Lower lobe of right lung (tissue), 2 donors: ENCODE results near the gene TMEM132A. TPM values are rescaled to one million over a fixed set of nuclear protein-coding genes. Genes with fewer than 3 reads are reported as not detected.
A peak's percentile ranks its signal among the peaks of the same experiment; 100 is the strongest.

Experiments
- ATAC-seq, 2 donors: fragments of 200-7000 bp; cut with Tn5 transposase; one replicate each; pipeline ENCODE4 v1.9.1; 2020 to 2022; ENCODE audit warnings: mild to moderate bottlenecking in 2 of 2, moderate library complexity in 2 of 2
- DNase-seq: peaks from one replicate; pipeline ENCODE4 v3.0.0-alpha.2; 2020
- H3K27ac ChIP-seq: fragments of 200-600 bp; one replicate; pipeline ENCODE4 v1.8.0; 2022
- H3K27me3 ChIP-seq: fragments of 200-600 bp; one replicate; pipeline ENCODE4 v1.8.0; 2022; ENCODE audit warnings: low read depth
- H3K36me3 ChIP-seq: fragments of 200-600 bp; one replicate; pipeline ENCODE4 v1.8.0; 2022; ENCODE audit warnings: mild to moderate bottlenecking
- H3K4me1 ChIP-seq: fragments of 200-600 bp; one replicate; pipeline ENCODE4 v1.8.0; 2022
- H3K4me3 ChIP-seq: fragments of 200-600 bp; one replicate; pipeline ENCODE4 v1.8.0; 2022; ENCODE audit warnings: mild to moderate bottlenecking
- H3K9me3 ChIP-seq: fragments of 200-600 bp; one replicate; pipeline ENCODE4 v1.8.0; 2022
- CTCF ChIP-seq: fragments of 200-600 bp; IDR thresholded peaks from one replicate; pipeline ENCODE4 v1.8.0; 2022; ENCODE audit warnings: antibody characterized with exemption, mild to moderate bottlenecking
- intact Hi-C: fragments of 100-400 bp; cut with DNase I; formaldehyde crosslinking; loops from one replicate; pipeline ENCODE4 v1.11.0; 2022
- total RNA-seq: library from RNA; stranded (reverse); fragmentation: NEBNext Ultra II Directional; extraction: Animal tissue kit (Norgen Biotek cat#: 25700); gene quantifications from one replicate; pipeline ENCODE4 v1.2.1, GENCODE V29; 2021
- donor health status: DM: no; HTN: yes; CAD: no; lungs with severe emphysema.

The TMEM132A gene
- total RNA-seq, 1 donor from 2014 or later, result 13.9 TPM

GRCh38 chr11:60879971-60880588 is 44.2 kb upstream of the TMEM132A start:
- no peak for ATAC-seq
- Histone ChIP-seq H3K27ac (no peak overlapping the region), H3K4me1 (no peaks in the 10 kb centered on the region), H3K4me3 (no peak overlapping the region), H3K36me3 (peaks cover 19% of the 10 kb centered on the region), H3K27me3 (no peaks in the 10 kb centered on the region), H3K9me3 (no peaks in the 10 kb centered on the region)
- no peak for DNase-seq
- TF ChIP-seq CTCF, result no peak
- intact Hi-C loops, result no loop called here

- no peak overlapping the region for H3K4me3 ChIP-seq
- DNase-seq (no peak), ATAC-seq (no peak)
- H3K27me3 ChIP-seq, result no peaks in the 10 kb centered on the region
- no peaks in the 10 kb centered on the region for H3K9me3 ChIP-seq
- intact Hi-C loops, result no loop called here
- TF ChIP-seq CTCF, result no peak
- peaks cover 16% of the 10 kb centered on the region for H3K36me3 ChIP-seq
- H3K4me1 ChIP-seq, result no peaks in the 10 kb centered on the region
- H3K27ac ChIP-seq, result no peak overlapping the region
Observed at GRCh38 chr11:60880643-60881282, 43.5 kb upstream of the TMEM132A start.

- peak; percentile 36 for TF ChIP-seq CTCF
- DNase-seq, result no peak
- Histone ChIP-seq H3K36me3 (peaks cover 11% of the 10 kb centered on the region), H3K4me1 (no peaks in the 10 kb centered on the region), H3K9me3 (no peaks in the 10 kb centered on the region), H3K27ac (no peak overlapping the region), H3K4me3 (no peak overlapping the region), H3K27me3 (no peaks in the 10 kb centered on the region)
- intact Hi-C loops, result no loop called here
- ATAC-seq, result peak; percentile 72 to 75
Observed at GRCh38 chr11:60887556-60887955, 36.7 kb upstream of the TMEM132A start.

GRCh38 chr11:60889869-60890311 is 34.4 kb upstream of the TMEM132A start:
- no peak for TF ChIP-seq CTCF
- Histone ChIP-seq H3K27me3 (no peaks in the 10 kb centered on the region), H3K4me3 (no peak overlapping the region), H3K9me3 (no peaks in the 10 kb centered on the region), H3K4me1 (no peaks in the 10 kb centered on the region), H3K27ac (no peak overlapping the region), H3K36me3 (peaks cover 34% of the 10 kb centered on the region)
- intact Hi-C loops, result no loop called here
- ATAC-seq (peak in 1 of 2 donors; percentile 48), DNase-seq (no peak)

- intact Hi-C loops, result no loop called here
- TF ChIP-seq CTCF, result no peak
- no peak for ATAC-seq
- no peaks in the 10 kb centered on the region for H3K27me3 ChIP-seq
- no peaks in the 10 kb centered on the region for H3K4me1 ChIP-seq
- no peak overlapping the region for H3K27ac ChIP-seq
- DNase-seq, result no peak
- peaks cover 42% of the 10 kb centered on the region for H3K36me3 ChIP-seq
- H3K9me3 ChIP-seq, result no peaks in the 10 kb centered on the region
- H3K4me3 ChIP-seq, result no peak overlapping the region
Observed at GRCh38 chr11:60890696-60891095, 33.6 kb upstream of the TMEM132A start.
